GM06990 (cell line): ENCODE results near the gene TTLL5.
"Not testable (repeated sequence)": the region's sequence is repeated elsewhere in the genome, so short reads cannot be mapped to it uniquely, and the experiment has no call there.

Experiments
- DNase-seq: peaks from one replicate; pipeline ENCODE4 v3.0.0-alpha.2; 2011; ENCODE audit not compliant: insufficient read length; ENCODE audit errors: extremely low read depth
- H3K27me3 ChIP-seq: replicated peaks from 2 replicates; pipeline ENCODE4 v1.6.0; 2011; ENCODE audit warnings: low read length; ENCODE audit not compliant: control insufficient read depth, insufficient read depth
- H3K36me3 ChIP-seq: 2 replicates; pipeline ENCODE4 v1.5.1; 2011; ENCODE audit warnings: low read length; ENCODE audit not compliant: control insufficient read depth, insufficient read depth
- H3K4me3 ChIP-seq: replicated peaks from 2 replicates; pipeline ENCODE4 v1.5.1; 2011; ENCODE audit warnings: low read depth, mild to moderate bottlenecking, control low read depth, low read length
- CTCF ChIP-seq: IDR thresholded peaks from 2 replicates; pipeline ENCODE4 v1.5.1; 2011; ENCODE audit warnings: low read length, control low read depth, mild to moderate bottlenecking, inconsistent platforms; ENCODE audit not compliant: insufficient read depth, poor library complexity, severe bottlenecking

TTLL5 gene

GRCh38 chr14:75690010-75690409 lies 29.0 kb downstream of the TTLL5 start:
- DNase-seq = no peak
- no peak for TF ChIP-seq CTCF
- no peaks in the 10 kb centered on the region; the same call in none of the 2 replicates for H3K36me3 ChIP-seq
- H3K4me3 ChIP-seq = no peak overlapping the region
- no peaks in the 10 kb centered on the region for H3K27me3 ChIP-seq

- H3K36me3 ChIP-seq, DNase-seq, H3K4me3 ChIP-seq: not testable (repeated sequence)
Measured at GRCh38 chr14:75695025-75695424, 34.0 kb downstream of the TTLL5 start.

GRCh38 chr14:75697386-75697785 lies 36.3 kb downstream of the TTLL5 start:
- no peak for TF ChIP-seq CTCF
- H3K27me3 ChIP-seq = no peaks in the 10 kb centered on the region
- DNase-seq = no peak
- no peaks in the 10 kb centered on the region; the same call in none of the 2 replicates for H3K36me3 ChIP-seq
- no peak overlapping the region for H3K4me3 ChIP-seq

More at GRCh38 chr14:75695025-75695424, 34.0 kb downstream of the TTLL5 start:
- H3K27me3 ChIP-seq = not testable (repeated sequence)

GRCh38 chr14:75697918-75698317 lies 36.9 kb downstream of the TTLL5 start:
- H3K36me3 ChIP-seq = peaks cover under 1% of the 10 kb centered on the region
- no peak for DNase-seq
- H3K27me3 ChIP-seq = no peaks in the 10 kb centered on the region
- H3K4me3 ChIP-seq = no peak overlapping the region
- TF ChIP-seq CTCF = no peak

- peaks cover 2% of the 10 kb centered on the region for H3K36me3 ChIP-seq
- H3K4me3 ChIP-seq = no peak overlapping the region
- no peak for DNase-seq
- TF ChIP-seq CTCF = no peak
- no peaks in the 10 kb centered on the region for H3K27me3 ChIP-seq
Measured at GRCh38 chr14:75699331-75699730, 38.3 kb downstream of the TTLL5 start.

GRCh38 chr14:75700295-75700694 lies 39.2 kb downstream of the TTLL5 start:
- TF ChIP-seq CTCF = no peak
- Histone ChIP-seq H3K4me3 (no peak overlapping the region), H3K27me3 (no peaks in the 10 kb centered on the region), H3K36me3 (peaks cover 2% of the 10 kb centered on the region)
- DNase-seq = no peak
